Upper lobe of left lung (tissue), 4 donors: ENCODE data around the gene ABCA7.

ENCODE experiments used
- EP300 ChIP-seq, 4 donors: sonication (generic); formaldehyde crosslinking; IDR thresholded peaks; one replicate each; pipeline ENCODE4 v1.5.1; 2017; ENCODE audit warnings: antibody characterized with exemption in 4 of 4, control low read depth in 2 of 4
- POLR2A ChIP-seq, 4 donors: fragments of 450-650 bp; IDR thresholded peaks; one replicate each; pipeline ENCODE4 v1.5.1; 2016 to 2017; ENCODE audit warnings: antibody characterized with exemption in 4 of 4, mild to moderate bottlenecking in 2 of 4
- TF ChIP-seq, protein P1 (sequence below), 6 experiments: fragments of 450-650 bp in 4 of 6; fragments of 200-600 bp in 2 of 6; sonication (generic) in 2 of 6; IDR thresholded peaks; one replicate each; pipeline ENCODE4 v1.5.1; 2016 to 2019; ENCODE audit warnings: antibody characterized with exemption in 6 of 6

DNA sequence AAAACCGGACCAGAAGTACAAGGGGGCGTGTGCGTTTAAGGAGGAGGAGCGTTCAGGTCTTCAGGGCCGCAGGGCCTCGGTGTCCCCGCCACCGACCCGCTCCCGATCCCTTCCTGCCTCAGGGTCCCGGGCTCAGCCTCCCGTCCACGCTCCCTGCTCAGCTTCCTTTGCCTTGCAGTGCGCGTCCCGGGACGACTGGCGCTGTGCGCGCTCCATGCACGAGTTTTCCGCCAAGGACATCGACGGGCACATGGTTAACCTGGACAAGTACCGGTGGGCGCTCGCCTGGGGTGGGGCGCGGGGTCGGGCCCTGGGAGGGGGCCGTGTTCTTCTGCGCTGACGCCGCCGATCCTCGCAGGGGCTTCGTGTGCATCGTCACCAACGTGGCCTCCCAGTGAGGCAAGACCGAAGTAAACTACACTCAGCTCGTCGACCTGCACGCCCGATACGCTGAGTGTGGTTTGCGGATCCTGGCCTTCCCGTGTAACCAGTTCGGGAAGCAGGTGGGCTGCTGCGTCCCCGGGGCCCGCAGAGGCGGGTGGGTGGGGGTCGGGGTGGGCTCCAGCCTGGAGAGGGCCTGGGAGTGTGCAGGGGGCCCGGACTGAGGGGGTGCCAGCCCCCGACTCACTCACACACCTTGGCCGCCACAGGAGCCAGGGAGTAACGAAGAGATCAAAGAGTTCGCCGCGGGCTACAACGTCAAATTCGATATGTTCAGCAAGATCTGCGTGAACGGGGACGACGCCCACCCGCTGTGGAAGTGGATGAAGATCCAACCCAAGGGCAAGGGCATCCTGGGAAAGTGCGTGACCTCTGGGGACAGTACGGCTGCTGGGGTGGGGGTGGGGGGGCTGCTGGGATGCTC, 65.3 kb downstream of the ABCA7 start:
- TF ChIP-seq EP300 (IDR thresholded peaks at IDR 0.05) (no peak), POLR2A (IDR thresholded peaks at IDR 0.05) (no peak)
- TF ChIP-seq, protein P1, sequence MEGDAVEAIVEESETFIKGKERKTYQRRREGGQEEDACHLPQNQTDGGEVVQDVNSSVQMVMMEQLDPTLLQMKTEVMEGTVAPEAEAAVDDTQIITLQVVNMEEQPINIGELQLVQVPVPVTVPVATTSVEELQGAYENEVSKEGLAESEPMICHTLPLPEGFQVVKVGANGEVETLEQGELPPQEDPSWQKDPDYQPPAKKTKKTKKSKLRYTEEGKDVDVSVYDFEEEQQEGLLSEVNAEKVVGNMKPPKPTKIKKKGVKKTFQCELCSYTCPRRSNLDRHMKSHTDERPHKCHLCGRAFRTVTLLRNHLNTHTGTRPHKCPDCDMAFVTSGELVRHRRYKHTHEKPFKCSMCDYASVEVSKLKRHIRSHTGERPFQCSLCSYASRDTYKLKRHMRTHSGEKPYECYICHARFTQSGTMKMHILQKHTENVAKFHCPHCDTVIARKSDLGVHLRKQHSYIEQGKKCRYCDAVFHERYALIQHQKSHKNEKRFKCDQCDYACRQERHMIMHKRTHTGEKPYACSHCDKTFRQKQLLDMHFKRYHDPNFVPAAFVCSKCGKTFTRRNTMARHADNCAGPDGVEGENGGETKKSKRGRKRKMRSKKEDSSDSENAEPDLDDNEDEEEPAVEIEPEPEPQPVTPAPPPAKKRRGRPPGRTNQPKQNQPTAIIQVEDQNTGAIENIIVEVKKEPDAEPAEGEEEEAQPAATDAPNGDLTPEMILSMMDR (IDR thresholded peaks at IDR 0.05) = no peak
